HG02973 (cell line): ENCODE measurements around the gene MOB2.

ENCODE experiments used
- ATAC-seq: cut with Tn5 transposase; IDR thresholded peaks from one replicate; pipeline ENCODE4 v1.9.1; 2021; ENCODE audit warnings: moderate library complexity; ENCODE audit not compliant: unreplicated experiment

The MOB2 gene

GRCh38 chr11:1459219-1459575 lies 27.4 kb downstream of the MOB2 start:
- ATAC-seq: no peak

- ATAC-seq: no peak
Observed at GRCh38 chr11:1458340-1459218, 28.0 kb downstream of the MOB2 start.

- ATAC-seq: no peak
Observed at GRCh38 chr11:1457856-1458255, 28.7 kb downstream of the MOB2 start.

GRCh38 chr11:1457326-1457680 lies 29.3 kb downstream of the MOB2 start:
- no peak for ATAC-seq

GRCh38 chr11:1456596-1457325 lies 29.8 kb downstream of the MOB2 start:
- ATAC-seq: no peak

- no peak for ATAC-seq
Observed at GRCh38 chr11:1456176-1456575, 30.4 kb downstream of the MOB2 start.

GRCh38 chr11:1455763-1456060 lies 30.9 kb downstream of the MOB2 start:
- no peak for ATAC-seq

- ATAC-seq: no peak
Observed at GRCh38 chr11:1455032-1455762, 31.4 kb downstream of the MOB2 start.

GRCh38 chr11:1454576-1454975 lies 32.0 kb downstream of the MOB2 start:
- no peak for ATAC-seq

GRCh38 chr11:1453611-1454034 lies 33.0 kb downstream of the MOB2 start:
- no peak for ATAC-seq

GRCh38 chr11:1452744-1453143 lies 33.8 kb downstream of the MOB2 start:
- ATAC-seq: no peak

GRCh38 chr11:1451781-1452470 lies 34.7 kb downstream of the MOB2 start:
- ATAC-seq: no peak

- no peak for ATAC-seq
Observed at GRCh38 chr11:1450949-1451710, 35.4 kb downstream of the MOB2 start.

GRCh38 chr11:1450344-1450875 lies 36.2 kb downstream of the MOB2 start:
- ATAC-seq: no peak

GRCh38 chr11:1449490-1450243 lies 36.9 kb downstream of the MOB2 start:
- ATAC-seq: no peak

- ATAC-seq: no peak
Observed at GRCh38 chr11:1448882-1449281, 37.7 kb downstream of the MOB2 start.

GRCh38 chr11:1447845-1448825 lies 38.4 kb downstream of the MOB2 start:
- no peak for ATAC-seq

GRCh38 chr11:1446623-1447022 lies 40.0 kb downstream of the MOB2 start:
- no peak for ATAC-seq
